ENCODE data around the gene TP53BP1.

Gene TP53BP1

DNA sequence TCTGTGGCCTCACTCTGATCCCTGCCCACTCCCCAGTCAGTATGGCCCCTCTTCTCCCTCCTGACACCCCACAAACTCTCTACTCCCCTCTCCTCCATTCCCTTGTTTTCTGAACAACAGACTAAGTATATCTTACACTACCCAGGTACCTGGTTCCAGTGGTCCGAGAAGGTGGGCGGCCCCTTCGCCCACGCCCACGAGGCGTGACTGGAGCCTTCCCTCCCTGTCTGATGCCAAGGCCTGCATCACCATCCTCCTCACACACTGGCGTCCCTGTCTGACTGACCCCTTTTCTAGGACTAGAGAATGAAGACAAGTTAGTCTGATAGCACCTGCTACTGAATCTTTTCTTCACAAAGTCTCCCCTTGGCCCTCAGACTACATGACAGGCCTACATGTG lies 72.1 kb downstream of the TP53BP1 start:
- TF ChIP-seq CTCF (IDR thresholded peaks at IDR 0.05): no peak

- TF ChIP-seq CTCF (IDR thresholded peaks at IDR 0.05): no peak
These were observed 72.5 kb downstream of the TP53BP1 start for GRCh38 chr15:43420435-43420834.

GRCh38 chr15:43414196-43414595 lies 78.8 kb downstream of the TP53BP1 start:
- no peak for TF ChIP-seq CTCF (IDR thresholded peaks at IDR 0.05)

DNA sequence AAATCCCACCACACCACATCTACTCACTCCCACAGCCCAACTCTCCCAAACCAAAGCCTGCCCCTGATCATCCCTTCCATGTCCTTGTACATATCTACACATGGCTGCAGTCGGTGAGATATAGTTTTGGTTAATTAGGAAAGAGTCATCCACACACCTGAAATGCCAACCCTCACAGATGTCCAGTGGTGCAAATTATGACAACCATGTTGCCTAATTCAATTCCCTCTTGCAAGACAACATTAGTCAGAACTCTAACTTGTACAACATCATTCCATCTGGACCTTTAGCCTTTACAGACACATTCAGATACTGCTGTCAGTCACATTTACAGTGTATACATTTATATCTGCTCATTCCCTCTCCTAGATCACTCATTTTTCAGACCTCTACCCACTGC lies 80.9 kb downstream of the TP53BP1 start:
- TF ChIP-seq CTCF (IDR thresholded peaks at IDR 0.05): no peak

GRCh38 chr15:43410572-43411214 lies 82.3 kb downstream of the TP53BP1 start:
- TF ChIP-seq CTCF (IDR thresholded peaks at IDR 0.05): no peak

- TF ChIP-seq CTCF (IDR thresholded peaks at IDR 0.05): no peak
These were observed 84.2 kb downstream of the TP53BP1 start for GRCh38 chr15:43408789-43409188.

DNA sequence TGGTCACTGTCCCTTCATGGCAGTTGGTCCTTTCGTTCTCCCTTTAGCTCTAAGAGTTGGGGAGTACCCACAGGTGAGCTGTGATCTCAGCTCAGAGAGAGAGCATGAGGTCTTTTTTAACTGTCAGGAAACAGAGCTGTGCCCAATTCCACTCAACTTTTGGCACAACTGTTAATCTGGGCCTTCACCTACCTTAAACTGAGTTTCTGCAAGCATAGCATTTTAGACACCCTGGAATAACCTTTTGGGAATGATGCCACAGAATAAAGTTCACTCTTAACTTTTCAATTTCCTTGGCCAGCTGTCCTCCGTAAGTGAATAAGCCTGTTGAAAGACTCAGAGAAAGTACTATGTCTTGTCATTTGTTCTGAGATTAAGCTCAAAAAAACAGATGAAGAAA lies 86.1 kb downstream of the TP53BP1 start:
- TF ChIP-seq CTCF (IDR thresholded peaks at IDR 0.05): no peak

- no peak for TF ChIP-seq CTCF (IDR thresholded peaks at IDR 0.05)
These were observed 86.8 kb downstream of the TP53BP1 start for GRCh38 chr15:43406189-43406588.

Data from LNCAP (cell line).